Neural progenitor cell (in vitro differentiated cells): Measurements from ENCODE around the gene GBGT1. TPM values are rescaled to one million over a fixed set of nuclear protein-coding genes. Genes with fewer than 3 reads are reported as not detected.

Experiments used
- DNase-seq: peaks from one replicate; pipeline ENCODE4 v3.0.0-alpha.2; 2016; ENCODE audit warnings: low spot score
- H2AFZ ChIP-seq: fragments of 200-600 bp; sonication (generic); replicated peaks from 2 replicates; pipeline ENCODE4 v1.6.1; 2016; ENCODE audit warnings: antibody characterized with exemption
- H3F3A ChIP-seq: fragments of 200-600 bp; sonication (generic); 2 replicates; pipeline ENCODE4 v1.6.1; 2016; ENCODE audit warnings: antibody characterized with exemption, low read depth
- H3K27ac ChIP-seq: fragments of 200-600 bp; sonication (generic); 2 replicates; pipeline ENCODE4 v1.5.1; 2016; ENCODE audit warnings: mild to moderate bottlenecking
- H3K27me3 ChIP-seq: fragments of 200-600 bp; sonication (generic); 2 replicates; pipeline ENCODE4 v1.6.1; 2016; ENCODE audit warnings: mild to moderate bottlenecking, moderate library complexity
- H3K36me3 ChIP-seq: fragments of 200-600 bp; sonication (generic); 2 replicates; pipeline ENCODE4 v1.5.1; 2016
- H3K4me1 ChIP-seq: fragments of 200-600 bp; sonication (generic); 2 replicates; pipeline ENCODE4 v1.6.1; 2016; ENCODE audit warnings: mixed run types
- H3K4me2 ChIP-seq: fragments of 200-600 bp; sonication (generic); 2 replicates; pipeline ENCODE4 v1.6.1; 2016
- H3K4me3 ChIP-seq: fragments of 200-600 bp; sonication (generic); 2 replicates; pipeline ENCODE4 v1.5.1; 2016
- H3K79me2 ChIP-seq: fragments of 200-600 bp; sonication (generic); 2 replicates; pipeline ENCODE4 v1.6.1; 2016; ENCODE audit warnings: low read depth
- H3K9ac ChIP-seq: fragments of 200-600 bp; sonication (generic); 2 replicates; pipeline ENCODE4 v1.6.1; 2016
- H3K9me3 ChIP-seq: fragments of 200-600 bp; sonication (generic); 2 replicates; pipeline ENCODE4 v1.5.1; 2016; ENCODE audit warnings: low read depth
- H4K20me1 ChIP-seq: fragments of 200-600 bp; sonication (generic); 2 replicates; pipeline ENCODE4 v1.6.1; 2016; ENCODE audit warnings: low read depth
- H3K27ac Mint-ChIP-seq: 3 replicates; pipeline ENCODE4 v1.8.0; 2021; ENCODE audit warnings: mixed read lengths
- H3K27me3 Mint-ChIP-seq: 2 replicates; pipeline ENCODE4 v1.8.0; 2022; ENCODE audit warnings: low read depth, mild to moderate bottlenecking, inconsistent platforms, moderate library complexity, mixed read lengths; ENCODE audit not compliant: insufficient read depth
- H3K36me3 Mint-ChIP-seq: 3 replicates; pipeline ENCODE4 v1.8.0; 2021; ENCODE audit warnings: mixed read lengths
- H3K4me1 Mint-ChIP-seq: 3 replicates; pipeline ENCODE4 v1.8.0; 2021; ENCODE audit warnings: mixed read lengths
- H3K4me3 Mint-ChIP-seq: 3 replicates; pipeline ENCODE4 v1.8.0; 2021; ENCODE audit warnings: mild to moderate bottlenecking, moderate library complexity, mixed read lengths
- H3K9me3 Mint-ChIP-seq: 3 replicates; pipeline ENCODE4 v1.8.0; 2020; ENCODE audit warnings: mixed read lengths
- EZH2 ChIP-seq: fragments of 200-600 bp; sonication (generic); IDR thresholded peaks from 2 replicates; pipeline ENCODE4 v1.6.1; 2017; ENCODE audit warnings: antibody characterized with exemption, mild to moderate bottlenecking, moderate library complexity
- EZH2phosphoT487 ChIP-seq: fragments of 200-600 bp; sonication (generic); IDR thresholded peaks from 2 replicates; pipeline ENCODE4 v1.6.1; 2017; ENCODE audit warnings: antibody characterized with exemption
- total RNA-seq: library from RNA; depleted of rRNA; stranded (reverse); fragments of >200 nt; gene quantifications from 2 replicates; pipeline ENCODE4 v1.2.3, GENCODE V29; 2015; ENCODE audit warnings: low replicate concordance
- TF ChIP-seq, protein P1 (sequence below): fragments of 200-600 bp; sonication (generic); IDR thresholded peaks from 2 replicates; pipeline ENCODE4 v1.5.1; 2017; ENCODE audit warnings: antibody characterized with exemption, mild to moderate bottlenecking

The GBGT1 gene
- total RNA-seq, 1 donor from 2014 or later: 2.0 TPM

DNA sequence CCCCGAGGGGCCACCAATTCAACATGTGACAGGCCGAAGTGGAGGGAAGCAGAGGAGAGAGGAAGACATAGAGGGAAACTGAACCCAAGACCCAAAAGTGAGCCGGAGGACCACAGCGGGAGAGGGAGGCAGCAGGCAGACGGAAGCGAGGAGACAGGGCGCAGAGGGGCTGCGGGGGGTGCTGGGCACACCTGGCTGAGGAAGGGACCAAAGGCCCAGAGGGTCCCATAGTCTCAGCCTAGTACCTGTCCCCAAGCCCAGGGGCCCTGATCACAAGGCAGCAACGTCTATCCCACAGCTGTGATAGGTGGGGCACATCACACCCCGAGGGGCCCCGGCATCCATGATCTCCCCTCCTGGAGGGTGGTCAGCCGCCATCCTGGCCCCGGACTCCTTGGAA is 35.6 kb downstream of the GBGT1 start:
- Histone ChIP-seq H3K4me2 (no peak overlapping the region), H3F3A (peaks cover 8% of the 10 kb centered on the region), H3K79me2 (peaks cover 8% of the 10 kb centered on the region), H3K27ac (no peak overlapping the region), H3K9me3 (no peaks in the 10 kb centered on the region), H4K20me1 (peaks cover 95% of the 10 kb centered on the region), H3K9ac (no peak overlapping the region), H3K4me1 (peaks cover 3% of the 10 kb centered on the region), H3K36me3 (no peaks in the 10 kb centered on the region), H2AFZ (no peak overlapping the region), H3K4me3 (no peak overlapping the region), H3K27me3 (no peaks in the 10 kb centered on the region)
- H3K36me3 Mint-ChIP-seq: no peaks in the 10 kb centered on the region
- peaks cover 2% of the 10 kb centered on the region for H3K27me3 Mint-ChIP-seq
- no peaks in the 10 kb centered on the region for H3K9me3 Mint-ChIP-seq
- H3K4me1 Mint-ChIP-seq: peaks cover 35% of the 10 kb centered on the region
- TF ChIP-seq EZH2 (no peak), EZH2phosphoT487 (no peak)
- TF ChIP-seq, protein P1, sequence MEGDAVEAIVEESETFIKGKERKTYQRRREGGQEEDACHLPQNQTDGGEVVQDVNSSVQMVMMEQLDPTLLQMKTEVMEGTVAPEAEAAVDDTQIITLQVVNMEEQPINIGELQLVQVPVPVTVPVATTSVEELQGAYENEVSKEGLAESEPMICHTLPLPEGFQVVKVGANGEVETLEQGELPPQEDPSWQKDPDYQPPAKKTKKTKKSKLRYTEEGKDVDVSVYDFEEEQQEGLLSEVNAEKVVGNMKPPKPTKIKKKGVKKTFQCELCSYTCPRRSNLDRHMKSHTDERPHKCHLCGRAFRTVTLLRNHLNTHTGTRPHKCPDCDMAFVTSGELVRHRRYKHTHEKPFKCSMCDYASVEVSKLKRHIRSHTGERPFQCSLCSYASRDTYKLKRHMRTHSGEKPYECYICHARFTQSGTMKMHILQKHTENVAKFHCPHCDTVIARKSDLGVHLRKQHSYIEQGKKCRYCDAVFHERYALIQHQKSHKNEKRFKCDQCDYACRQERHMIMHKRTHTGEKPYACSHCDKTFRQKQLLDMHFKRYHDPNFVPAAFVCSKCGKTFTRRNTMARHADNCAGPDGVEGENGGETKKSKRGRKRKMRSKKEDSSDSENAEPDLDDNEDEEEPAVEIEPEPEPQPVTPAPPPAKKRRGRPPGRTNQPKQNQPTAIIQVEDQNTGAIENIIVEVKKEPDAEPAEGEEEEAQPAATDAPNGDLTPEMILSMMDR: no peak
- no peak overlapping the region for H3K4me3 Mint-ChIP-seq
- H3K27ac Mint-ChIP-seq: no peak overlapping the region
- DNase-seq: no peak

DNA sequence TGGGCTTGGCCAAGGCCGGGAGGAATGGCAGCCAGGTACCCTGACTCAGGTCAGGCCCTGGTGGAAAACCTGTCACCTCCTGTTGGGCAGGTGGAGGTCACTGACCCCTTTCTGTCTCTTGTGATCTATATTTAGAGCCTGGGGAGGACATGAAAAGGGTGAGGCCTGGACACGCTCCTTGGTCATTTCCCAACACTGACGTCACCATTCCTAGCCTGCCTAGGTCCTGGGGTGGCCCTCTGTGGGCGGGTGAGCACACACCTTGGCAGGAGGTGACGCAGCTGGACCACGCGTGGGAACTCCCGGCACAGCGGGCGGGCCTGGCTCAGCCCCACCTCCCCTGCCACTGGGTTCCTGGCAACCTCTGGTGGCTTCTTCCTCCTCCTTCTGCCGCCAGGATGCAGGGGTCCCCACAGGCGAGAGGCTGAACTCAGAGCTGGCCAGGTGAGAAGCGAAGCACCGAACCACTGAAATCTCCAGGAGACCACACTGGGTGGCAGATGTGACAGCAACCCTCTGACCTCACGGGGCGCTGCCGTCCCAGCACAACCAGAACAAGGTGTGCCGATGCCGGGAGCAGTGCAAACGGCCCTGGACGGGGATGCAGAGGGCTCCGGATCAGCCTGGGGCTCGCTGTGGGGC is 36.3 kb downstream of the GBGT1 start:
- Histone ChIP-seq H3K36me3 (no peaks in the 10 kb centered on the region), H3F3A (peaks cover 15% of the 10 kb centered on the region), H3K4me3 (no peak overlapping the region), H3K9ac (no peak overlapping the region), H3K27ac (no peak overlapping the region), H4K20me1 (peaks cover 95% of the 10 kb centered on the region), H3K4me1 (no peaks in the 10 kb centered on the region), H3K27me3 (no peaks in the 10 kb centered on the region), H3K79me2 (peaks cover 1% of the 10 kb centered on the region), H3K9me3 (no peaks in the 10 kb centered on the region), H2AFZ (no peak overlapping the region), H3K4me2 (no peak overlapping the region)
- Mint-ChIP-seq H3K27ac (no peak overlapping the region), H3K36me3 (no peaks in the 10 kb centered on the region), H3K4me1 (peaks cover 34% of the 10 kb centered on the region), H3K9me3 (no peaks in the 10 kb centered on the region), H3K27me3 (peaks cover 4% of the 10 kb centered on the region), H3K4me3 (no peak overlapping the region)
- TF ChIP-seq EZH2: no peak
- TF ChIP-seq EZH2phosphoT487: no peak
- TF ChIP-seq, protein P1: no peak
- DNase-seq: no peak

DNA sequence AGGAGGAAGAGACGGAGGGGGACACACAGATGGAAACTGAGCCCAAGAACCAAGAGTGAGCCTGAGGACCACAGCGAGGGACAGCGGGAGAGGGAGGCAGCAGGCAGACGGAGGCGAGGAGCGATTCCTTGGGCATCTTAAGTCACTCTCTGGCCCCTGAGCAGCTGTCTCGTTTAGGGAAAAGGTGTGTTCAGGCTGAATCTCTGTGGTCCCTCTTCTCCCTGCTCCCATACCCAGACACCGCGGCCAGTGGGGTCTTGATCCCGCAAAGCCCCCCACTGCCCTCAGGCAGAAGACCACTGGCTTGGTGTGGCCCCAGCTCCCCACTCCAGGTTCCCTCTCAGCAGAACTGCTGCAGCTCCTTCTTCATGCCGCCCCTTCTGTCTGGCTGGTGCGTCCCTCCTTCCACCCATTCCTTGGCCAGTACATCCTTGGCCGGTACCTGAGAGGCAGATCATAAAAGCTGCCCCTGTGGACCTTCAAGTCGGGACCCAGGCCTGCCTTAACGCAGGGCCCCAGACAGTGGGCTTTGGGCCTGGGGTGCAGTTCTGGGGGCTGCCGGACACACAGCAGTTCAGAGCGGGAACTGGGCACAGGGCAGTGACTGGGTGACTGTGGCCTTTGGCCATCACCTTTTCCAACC is 36.9 kb downstream of the GBGT1 start:
- no peaks in the 10 kb centered on the region for H3K9me3 Mint-ChIP-seq
- TF ChIP-seq, protein P1: no peak
- TF ChIP-seq EZH2phosphoT487 (no peak), EZH2 (no peak)
- H3K4me3 Mint-ChIP-seq: no peak overlapping the region
- no peak for DNase-seq
- Histone ChIP-seq H3K9ac (no peak overlapping the region), H3F3A (peaks cover 21% of the 10 kb centered on the region), H3K4me3 (no peak overlapping the region), H3K27me3 (no peaks in the 10 kb centered on the region), H4K20me1 (peaks cover 96% of the 10 kb centered on the region), H3K4me1 (no peaks in the 10 kb centered on the region), H3K79me2 (no peaks in the 10 kb centered on the region), H3K36me3 (no peaks in the 10 kb centered on the region), H2AFZ (no peak overlapping the region), H3K9me3 (no peaks in the 10 kb centered on the region), H3K4me2 (no peak overlapping the region), H3K27ac (no peak overlapping the region)
- peaks cover 4% of the 10 kb centered on the region for H3K27me3 Mint-ChIP-seq
- peaks cover 33% of the 10 kb centered on the region for H3K4me1 Mint-ChIP-seq
- H3K36me3 Mint-ChIP-seq: no peaks in the 10 kb centered on the region
- H3K27ac Mint-ChIP-seq: no peak overlapping the region
